Heart left ventricle (tissue), 13 donors: ENCODE results near the gene ARF3.

Source experiments
- CTCF ChIP-seq, 12 donors: fragments of 200-600 bp; sonication (generic) in 4 of 12; IDR thresholded peaks; one replicate each; pipeline versions ENCODE4 v1.5.0 to v1.8.0; 2018 to 2022; ENCODE audit warnings: antibody characterized with exemption in 12 of 12, mild to moderate bottlenecking in 5 of 12
- POLR2A ChIP-seq, 2 donors: fragments of 450-650 bp; IDR thresholded peaks; one replicate each; pipeline ENCODE4 v1.6.1; 2017; ENCODE audit warnings: antibody characterized with exemption in 2 of 2, mild to moderate bottlenecking in 2 of 2, moderate library complexity in 2 of 2
- donor health status: ischemic (EF 13 %, LVEDD 7.1; RV severe dilation, severe dysfunction).
- donor health status: DM: no; HTN: yes; CAD: no.
- donor health status: DM: no; HTN: no; CAD: no.
- donor health status: ischemic (EF 25% LVEDD 6.9; RV normal size, moderate dysfunction).
- donor health status: ischemic (EF 25% LVEDD 5.7; RV mildly dilated, moderate dysfunction).
- donor health status: ischemic (EF 35%, LVEDD 5.7; RV mildly dilated, moderate dysfunction).
- donor health status: nonischemic (EF 11% LVEDD 7.7; RV severe dilation, severe dysfunction).
- donor health status: DM: yes; HTN: yes; CAD: no.
- donor health status: PGD.
- donor health status: ischemic (EF 29% LVEDD 5.4; RV normal size, mild dysfunction).
- donor health status: nonischemic (EF 23%, LVEDD 6.1; RV moderate dilation, normal function).

GRCh38 chr12:48978741-48979601 is 21.7 kb upstream of the ARF3 start:
- TF ChIP-seq CTCF (IDR thresholded peaks at IDR 0.05) (no peak), POLR2A (IDR thresholded peaks at IDR 0.05) (no peak)
